WTC11 (cell line): ENCODE measurements around the gene PLXNC1.

Source experiments
- CTCF ChIP-seq: fragments of 200-600 bp; IDR thresholded peaks from 2 replicates; pipeline ENCODE4 v1.8.0; 2022; ENCODE audit warnings: antibody characterized with exemption
- KAT7 ChIP-seq: sonication (generic); formaldehyde crosslinking; IDR thresholded peaks from 2 replicates; pipeline ENCODE4 v1.8.1; 2023; ENCODE audit warnings: missing genetic modification reagents, mild to moderate bottlenecking, borderline replicate concordance

GRCh38 chr12:94174576-94174975 is 26.2 kb downstream of the PLXNC1 start:
- TF ChIP-seq CTCF (no peak), KAT7 (CRISPR knock-in tag) (no peak)
